IMR-90 (cell line): ENCODE data around the gene ZCCHC24. TPM values are rescaled to one million over a fixed set of nuclear protein-coding genes. Genes with fewer than 3 reads are reported as not detected.

ENCODE experiments used
- ATAC-seq: fragments of 200-7000 bp; cut with Tn5 transposase; 2 replicates; pipeline ENCODE4 v1.9.1; 2020; ENCODE audit warnings: low read depth, mild to moderate bottlenecking, moderate library complexity
- BruUV-seq: library from RNA; stranded (reverse); fragments of 400-500 nt; replicated peaks from 2 replicates; lab custom pipeline; 2021; lab: Mats Ljungman, UMichigan
- CTCF ChIA-PET: fragments of 300-600 bp; formaldehyde crosslinking; extraction: SDS; loops from one replicate; lab custom pipeline; 2021; ENCODE audit warnings: antibody characterized with exemption; lab: Yijun Ruan, JAX
- POLR2A ChIA-PET: fragments of 300-600 bp; sonication (Branson Sonifier 250); formaldehyde crosslinking; loops from one replicate; lab custom pipeline; 2022; ENCODE audit warnings: antibody characterized with exemption; ENCODE audit not compliant: unreplicated experiment; lab: Charles Lee
- DNase-seq: peaks from one replicate; pipeline ENCODE4 v3.0.0; 2013
- H2AFZ ChIP-seq: replicated peaks from 2 replicates; pipeline ENCODE3; 2013; ENCODE audit warnings: low read length, mild to moderate bottlenecking; ENCODE audit not compliant: poor library complexity
- H2AK5ac ChIP-seq: 2 replicates; pipeline ENCODE4 v1.6.1; 2013; ENCODE audit warnings: low read depth, low read length, inconsistent platforms
- H2AK9ac ChIP-seq: replicated peaks from 2 replicates; pipeline ENCODE3; 2013; ENCODE audit warnings: mild to moderate bottlenecking, low read depth, low read length, moderate library complexity; ENCODE audit not compliant: poor library complexity
- H2BK120ac ChIP-seq: 2 replicates; pipeline ENCODE4 v1.6.1; 2013; ENCODE audit warnings: low read depth, low read length, inconsistent platforms
- H2BK15ac ChIP-seq: 3 replicates; pipeline ENCODE4 v1.6.1; 2013; ENCODE audit warnings: low read depth, low read length, inconsistent platforms
- H2BK20ac ChIP-seq: 2 replicates; pipeline ENCODE4 v1.6.1; 2013; ENCODE audit warnings: low read depth, mild to moderate bottlenecking, inconsistent platforms, low read length, moderate library complexity
- H2BK5ac ChIP-seq: 2 replicates; pipeline ENCODE4 v1.6.1; 2013; ENCODE audit warnings: mild to moderate bottlenecking, low read depth, low read length, inconsistent platforms; ENCODE audit not compliant: poor library complexity, severe bottlenecking
- H3K14ac ChIP-seq: replicated peaks from 2 replicates; pipeline ENCODE4 v1.6.1; 2013; ENCODE audit warnings: low read depth, low read length, inconsistent platforms
- H3K18ac ChIP-seq: 2 replicates; pipeline ENCODE4 v1.6.1; 2013; ENCODE audit warnings: low read depth, low read length, control low read depth
- H3K23ac ChIP-seq: 2 replicates; pipeline ENCODE4 v1.6.1; 2013; ENCODE audit warnings: low read depth, low read length, inconsistent platforms
- H3K27ac ChIP-seq: 2 replicates; pipeline ENCODE4 v1.5.1; 2013; ENCODE audit warnings: mild to moderate bottlenecking, control low read depth, low read length; ENCODE audit not compliant: insufficient read depth
- H3K27me3 ChIP-seq: 2 replicates; pipeline ENCODE4 v1.6.1; 2013; ENCODE audit warnings: low read length; ENCODE audit not compliant: control insufficient read depth, insufficient read depth
- H3K36me3 ChIP-seq: 2 replicates; pipeline ENCODE4 v1.6.1; 2013; ENCODE audit warnings: low read length, mixed read lengths; ENCODE audit not compliant: control insufficient read depth, insufficient read depth
- H3K4ac ChIP-seq: 2 replicates; pipeline ENCODE4 v1.6.1; 2013; ENCODE audit warnings: low read depth, low read length, inconsistent platforms
- H3K4me1 ChIP-seq: 2 replicates; pipeline ENCODE4 v1.6.1; 2013; ENCODE audit warnings: low read length, mixed read lengths; ENCODE audit not compliant: control insufficient read depth, insufficient read depth
- H3K4me2 ChIP-seq: 2 replicates; pipeline ENCODE4 v1.6.1; 2013; ENCODE audit warnings: low read depth, mild to moderate bottlenecking, control low read depth, low read length, moderate library complexity
- H3K4me3 ChIP-seq: 2 replicates; pipeline ENCODE4 v1.5.1; 2013; ENCODE audit warnings: low read depth, mild to moderate bottlenecking, control low read depth, low read length, moderate library complexity; ENCODE audit not compliant: insufficient read depth
- H3K56ac ChIP-seq: 2 replicates; pipeline ENCODE4 v1.6.1; 2013; ENCODE audit warnings: low read length, inconsistent platforms; ENCODE audit not compliant: insufficient read depth; ENCODE audit errors: extremely low read depth
- H3K79me1 ChIP-seq, 2 experiments: 2 replicates each; pipeline ENCODE4 v1.6.1; 2013; ENCODE audit warnings: low read length in 2 of 2, inconsistent platforms in 1 of 2, low read depth in 1 of 2
- H3K9ac ChIP-seq: 2 replicates; pipeline ENCODE4 v1.6.1; 2013; ENCODE audit warnings: low read depth, low read length, control low read depth
- H3K9me1 ChIP-seq: 2 replicates; pipeline ENCODE4 v1.6.1; 2013; ENCODE audit warnings: low read length, inconsistent platforms; ENCODE audit not compliant: insufficient read depth
- H3K9me3 ChIP-seq: 2 replicates; pipeline ENCODE4 v1.6.1; 2013; ENCODE audit warnings: low read length; ENCODE audit not compliant: control insufficient read depth, insufficient read depth
- H4K20me1 ChIP-seq: 2 replicates; pipeline ENCODE4 v1.6.1; 2013; ENCODE audit warnings: low read length, inconsistent platforms; ENCODE audit not compliant: insufficient read depth
- H4K5ac ChIP-seq: 2 replicates; pipeline ENCODE4 v1.6.1; 2013; ENCODE audit warnings: mild to moderate bottlenecking, low read depth, low read length, control low read depth
- H4K8ac ChIP-seq, 2 experiments: 2 replicates each; pipeline ENCODE4 v1.6.1; 2013; ENCODE audit warnings: low read depth in 2 of 2, low read length in 2 of 2, control low read depth in 1 of 2, inconsistent platforms in 1 of 2
- H4K91ac ChIP-seq: 2 replicates; pipeline ENCODE4 v1.6.1; 2013; ENCODE audit warnings: low read depth, low read length, inconsistent platforms; ENCODE audit not compliant: insufficient read depth
- CEBPB ChIP-seq: IDR thresholded peaks from 2 replicates; pipeline ENCODE4 v1.6.1; 2012; ENCODE audit warnings: low read depth, low read length, improper control_type of control experiment
- POLR2A ChIP-seq: IDR thresholded peaks from 2 replicates; pipeline ENCODE4 v1.6.1; 2012; ENCODE audit warnings: mild to moderate bottlenecking, low read depth, low read length
- RFX5 ChIP-seq: IDR thresholded peaks from 2 replicates; pipeline ENCODE4 v1.8.0; 2012; ENCODE audit warnings: low read depth, mild to moderate bottlenecking, low read length, moderate library complexity
- SMC3 ChIP-seq: fragments of 150-350 bp; IDR thresholded peaks from 2 replicates; pipeline ENCODE4 v1.6.1; 2016; ENCODE audit warnings: low read depth, mild to moderate bottlenecking, antibody characterized with exemption, low read length, moderate library complexity
- WGBS, 2 experiments: methylation state at CpG; one replicate each; pipeline versions ENCODE4 v1.1.5 to v1.1.7; 2013; ENCODE audit warnings: missing lambda C conversion rate in 2 of 2; ENCODE audit not compliant: insufficient read length in 1 of 2; ENCODE audit errors: extremely low coverage in 2 of 2; 5-methylcytosine and 5-hydroxymethylcytosine counted together
- dilution Hi-C: fragments of 300-500 bp; cut with HindIII; formaldehyde crosslinking; loops from one replicate; pipeline ENCODE4 v1.14.3; 2018; ENCODE audit warnings: low sequenced_read_pairs; ENCODE audit not compliant: unreplicated experiment
- in situ Hi-C: fragments of 300-500 bp; cut with MboI; formaldehyde crosslinking; loops from 3 replicates; pipeline ENCODE4 v1.14.3; 2019; ENCODE audit warnings: low sequenced_read_pairs, inconsistent platforms, mixed read lengths
- intact Hi-C: fragments of 100-400 bp; cut with micrococcal nuclease; formaldehyde crosslinking; loops from 2 replicates; pipeline ENCODE4 v1.10.0; 2022
- polyA plus RNA-seq, 3 experiments: library from polyadenylated mRNA; depleted of rRNA; stranded (reverse); fragments of >200 nt; gene quantifications; 2 replicates each; pipeline ENCODE4 v1.2.3, GENCODE V29; 2012; ENCODE audit warnings: low replicate concordance in 1 of 3
- total RNA-seq: library from RNA; depleted of rRNA; stranded (reverse); fragments of >200 nt; gene quantifications from 2 replicates; pipeline ENCODE4 v1.2.3, GENCODE V29; 2012
- TF ChIP-seq, protein P1 (sequence below): fragments of 150-350 bp; IDR thresholded peaks from 2 replicates; pipeline ENCODE4 v1.6.1; 2016; ENCODE audit warnings: low read depth, mild to moderate bottlenecking, low read length, moderate library complexity, borderline replicate concordance

ZCCHC24 gene
- total and polyA plus RNA-seq, 2 of the 4 experiments (the other 2 are of a cell fraction) = 15.1 to 25.9 TPM

- H2AK5ac ChIP-seq = peak overlapping the region; percentile 87; the same call in 1 of the 2 replicates
- dilution Hi-C loops = no loop called here
Observed at GRCh38 chr10:79377557-79378382, 67.7 kb downstream of the ZCCHC24 start.

More at GRCh38 chr10:79377557-79378382, 67.7 kb downstream of the ZCCHC24 start:
- H3K4ac ChIP-seq = no peak overlapping the region
- no peak overlapping the region for H2AK9ac ChIP-seq
- H3K79me1 ChIP-seq = peaks cover 2 to 17% of the 10 kb centered on the region in 2 experiments; a peak in 1 of 4 replicates
- H3K23ac ChIP-seq = no peak overlapping the region
- no peak overlapping the region for H3K18ac ChIP-seq
- H2AFZ ChIP-seq = no peak overlapping the region
- no peak overlapping the region for H2BK20ac ChIP-seq
- H4K8ac ChIP-seq = no peak overlapping the region
- no peak overlapping the region for H2BK120ac ChIP-seq
- intact Hi-C loops (loop anchor here (10.0 kb wide), 1 partner anchor 157 kb away; no protein-coding TSS in a partner anchor), in situ Hi-C loops (loop anchor here (10.0 to 25.0 kb wide), 3 partner anchors 110 to 547 kb away; no protein-coding TSS in a partner anchor)
- no peaks in the 10 kb centered on the region for H4K20me1 ChIP-seq
- peaks cover 38% of the 10 kb centered on the region for H3K4me1 ChIP-seq
- H3K27ac ChIP-seq = no peak overlapping the region
- ChIA-PET CTCF (no interaction called here), POLR2A (no interaction called here)
- H3K27me3 ChIP-seq = no peaks in the 10 kb centered on the region
- no peak overlapping the region for H2BK5ac ChIP-seq
- H3K9me3 ChIP-seq = no peaks in the 10 kb centered on the region
- H4K5ac ChIP-seq = no peak overlapping the region
- no peak overlapping the region for H3K14ac ChIP-seq
- no peak overlapping the region for H3K4me2 ChIP-seq
- no peak overlapping the region for H3K56ac ChIP-seq
- H3K4me3 ChIP-seq = no peak overlapping the region
- 92 to 100% methylated on average over 6 to 33 of the region's 36 CpGs for WGBS, 2 experiments
- TF ChIP-seq, protein P1, sequence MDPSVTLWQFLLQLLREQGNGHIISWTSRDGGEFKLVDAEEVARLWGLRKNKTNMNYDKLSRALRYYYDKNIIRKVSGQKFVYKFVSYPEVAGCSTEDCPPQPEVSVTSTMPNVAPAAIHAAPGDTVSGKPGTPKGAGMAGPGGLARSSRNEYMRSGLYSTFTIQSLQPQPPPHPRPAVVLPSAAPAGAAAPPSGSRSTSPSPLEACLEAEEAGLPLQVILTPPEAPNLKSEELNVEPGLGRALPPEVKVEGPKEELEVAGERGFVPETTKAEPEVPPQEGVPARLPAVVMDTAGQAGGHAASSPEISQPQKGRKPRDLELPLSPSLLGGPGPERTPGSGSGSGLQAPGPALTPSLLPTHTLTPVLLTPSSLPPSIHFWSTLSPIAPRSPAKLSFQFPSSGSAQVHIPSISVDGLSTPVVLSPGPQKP = no peak
- TF ChIP-seq POLR2A (no peak), RFX5 (no peak), CEBPB (no peak), SMC3 (no peak)
- DNase-seq = no peak
- no peak overlapping the region for H4K91ac ChIP-seq
- no peak for ATAC-seq
- H3K36me3 ChIP-seq = peaks cover 5% of the 10 kb centered on the region; the same call in 1 of the 2 replicates
- H3K9ac ChIP-seq = no peak overlapping the region
- BruUV-seq = no TSS peak
- H3K9me1 ChIP-seq = peaks cover 32% of the 10 kb centered on the region
- H2BK15ac ChIP-seq = no peak overlapping the region
